Measurements from ENCODE around the gene ARHGAP28. TPM values are rescaled to one million over a fixed set of nuclear protein-coding genes. Genes with fewer than 3 reads are reported as not detected.

ARHGAP28 gene
- total RNA-seq, 1 experiment from 2014 or later: not detected

GRCh38 chr18:6961331-6961730, 231.8 kb downstream of the ARHGAP28 start:
- intact Hi-C loops (cut with micrococcal nuclease; ENCODE audit: unreplicated experiment): no loop called here
- H3K27ac Mint-ChIP-seq (ENCODE audit: unreplicated experiment): no peak overlapping the region
- H3K9me3 Mint-ChIP-seq (ENCODE audit: low read depth, unreplicated experiment): no peaks in the 10 kb centered on the region
- H3K27me3 Mint-ChIP-seq (ENCODE audit: unreplicated experiment): no peaks in the 10 kb centered on the region
- H3K4me3 Mint-ChIP-seq (ENCODE audit: low read depth, unreplicated experiment): no peak overlapping the region
- peaks cover 29% of the 10 kb centered on the region for H3K4me1 Mint-ChIP-seq (ENCODE audit: low read depth, unreplicated experiment)
- TF ChIP-seq, protein P1, sequence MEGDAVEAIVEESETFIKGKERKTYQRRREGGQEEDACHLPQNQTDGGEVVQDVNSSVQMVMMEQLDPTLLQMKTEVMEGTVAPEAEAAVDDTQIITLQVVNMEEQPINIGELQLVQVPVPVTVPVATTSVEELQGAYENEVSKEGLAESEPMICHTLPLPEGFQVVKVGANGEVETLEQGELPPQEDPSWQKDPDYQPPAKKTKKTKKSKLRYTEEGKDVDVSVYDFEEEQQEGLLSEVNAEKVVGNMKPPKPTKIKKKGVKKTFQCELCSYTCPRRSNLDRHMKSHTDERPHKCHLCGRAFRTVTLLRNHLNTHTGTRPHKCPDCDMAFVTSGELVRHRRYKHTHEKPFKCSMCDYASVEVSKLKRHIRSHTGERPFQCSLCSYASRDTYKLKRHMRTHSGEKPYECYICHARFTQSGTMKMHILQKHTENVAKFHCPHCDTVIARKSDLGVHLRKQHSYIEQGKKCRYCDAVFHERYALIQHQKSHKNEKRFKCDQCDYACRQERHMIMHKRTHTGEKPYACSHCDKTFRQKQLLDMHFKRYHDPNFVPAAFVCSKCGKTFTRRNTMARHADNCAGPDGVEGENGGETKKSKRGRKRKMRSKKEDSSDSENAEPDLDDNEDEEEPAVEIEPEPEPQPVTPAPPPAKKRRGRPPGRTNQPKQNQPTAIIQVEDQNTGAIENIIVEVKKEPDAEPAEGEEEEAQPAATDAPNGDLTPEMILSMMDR (IDR thresholded peaks at IDR 0.05; ENCODE audit: unreplicated experiment): no peak
- no peaks in the 10 kb centered on the region for H3K36me3 Mint-ChIP-seq (ENCODE audit: insufficient read depth, unreplicated experiment)
- BruUV-seq (replicated peaks): no TSS peak
- CTCF ChIA-PET: no interaction called here
- DNase-seq: no peak

DNA sequence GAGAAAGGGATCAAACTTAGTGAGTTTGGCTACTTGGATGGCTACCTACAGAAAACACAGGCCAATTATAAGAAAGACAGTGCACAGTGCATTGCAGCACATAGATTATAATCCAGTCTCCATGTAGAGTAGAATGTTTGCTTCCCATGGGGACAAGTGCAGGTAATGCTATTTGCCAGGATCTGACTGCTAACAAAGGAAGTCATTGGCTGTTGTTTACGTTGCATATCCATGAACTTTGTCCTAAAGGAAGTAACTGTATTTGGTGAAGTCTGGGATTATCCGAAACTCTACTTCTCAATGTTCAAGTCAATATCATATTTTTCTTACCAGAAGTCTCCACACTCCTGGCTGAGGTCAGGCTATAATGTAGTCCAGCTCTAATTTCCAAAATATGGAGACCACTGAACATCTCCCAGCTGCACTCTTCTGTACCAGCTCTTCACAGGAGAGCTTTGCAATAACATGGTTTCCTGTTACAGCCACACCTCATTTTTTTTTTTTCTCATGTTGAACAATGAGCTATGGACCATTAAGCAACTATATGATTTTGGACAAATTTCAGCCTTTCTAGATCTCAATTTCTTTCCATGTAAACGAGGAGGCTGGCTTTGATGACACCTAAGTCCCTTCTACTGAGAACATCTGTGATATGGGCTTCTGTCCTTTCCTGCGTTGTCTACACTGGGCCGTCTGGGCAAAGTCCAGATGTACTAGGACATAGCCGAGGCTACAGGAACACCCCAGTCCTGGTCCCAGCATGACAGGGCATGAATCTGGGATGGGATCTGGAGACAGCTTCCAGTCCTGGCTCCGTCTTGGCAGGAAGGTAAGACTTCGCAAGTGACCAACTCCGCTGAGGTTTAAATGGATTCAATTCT, 233.3 kb downstream of the ARHGAP28 start:
- DNase-seq: no peak
- intact Hi-C loops (cut with micrococcal nuclease; ENCODE audit: unreplicated experiment): no loop called here
- Mint-ChIP-seq H3K4me1 (ENCODE audit: low read depth, unreplicated experiment) (peaks cover 29% of the 10 kb centered on the region), H3K27ac (ENCODE audit: unreplicated experiment) (no peak overlapping the region), H3K4me3 (ENCODE audit: low read depth, unreplicated experiment) (no peak overlapping the region), H3K27me3 (ENCODE audit: unreplicated experiment) (no peaks in the 10 kb centered on the region), H3K36me3 (ENCODE audit: insufficient read depth, unreplicated experiment) (no peaks in the 10 kb centered on the region), H3K9me3 (ENCODE audit: low read depth, unreplicated experiment) (no peaks in the 10 kb centered on the region)
- CTCF ChIA-PET: no interaction called here
- BruUV-seq (replicated peaks): no TSS peak
- TF ChIP-seq, protein P1 (IDR thresholded peaks at IDR 0.05; ENCODE audit: unreplicated experiment): no peak

GRCh38 chr18:6963452-6964097, 234.1 kb downstream of the ARHGAP28 start:
- TF ChIP-seq, protein P1 (IDR thresholded peaks at IDR 0.05; ENCODE audit: unreplicated experiment): no peak
- Mint-ChIP-seq H3K27me3 (ENCODE audit: unreplicated experiment) (no peaks in the 10 kb centered on the region), H3K9me3 (ENCODE audit: low read depth, unreplicated experiment) (no peaks in the 10 kb centered on the region), H3K4me1 (ENCODE audit: low read depth, unreplicated experiment) (peaks cover 29% of the 10 kb centered on the region), H3K4me3 (ENCODE audit: low read depth, unreplicated experiment) (no peak overlapping the region), H3K36me3 (ENCODE audit: insufficient read depth, unreplicated experiment) (no peaks in the 10 kb centered on the region), H3K27ac (ENCODE audit: unreplicated experiment) (no peak overlapping the region)
- no peak for DNase-seq
- CTCF ChIA-PET: interaction anchor here (0.7 kb wide), 1 partner anchor 23 kb away, joined by 3 read pairs; no protein-coding TSS in a partner anchor
- no TSS peak for BruUV-seq (replicated peaks)
- intact Hi-C loops (cut with micrococcal nuclease; ENCODE audit: unreplicated experiment): no loop called here

Data from Calu3 (cell line).